Measurements from ENCODE around the gene HTR1B. TPM values are rescaled to one million over a fixed set of nuclear protein-coding genes. Genes with fewer than 3 reads are reported as not detected.

The HTR1B gene, protein sequence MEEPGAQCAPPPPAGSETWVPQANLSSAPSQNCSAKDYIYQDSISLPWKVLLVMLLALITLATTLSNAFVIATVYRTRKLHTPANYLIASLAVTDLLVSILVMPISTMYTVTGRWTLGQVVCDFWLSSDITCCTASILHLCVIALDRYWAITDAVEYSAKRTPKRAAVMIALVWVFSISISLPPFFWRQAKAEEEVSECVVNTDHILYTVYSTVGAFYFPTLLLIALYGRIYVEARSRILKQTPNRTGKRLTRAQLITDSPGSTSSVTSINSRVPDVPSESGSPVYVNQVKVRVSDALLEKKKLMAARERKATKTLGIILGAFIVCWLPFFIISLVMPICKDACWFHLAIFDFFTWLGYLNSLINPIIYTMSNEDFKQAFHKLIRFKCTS
- 10 to 100 TPM in 1 of 2 donors, 1 to 10 TPM in 1; 6.6 to 17.5 TPM for total RNA-seq
- 1 to 10 TPM in 1 of 2 donors, under 1 TPM in 1; 0.50 to 7.2 TPM for polyA plus RNA-seq
- long read RNA-seq, donor 1: 0 reads
- long read RNA-seq, donor 2: 0 reads

DNA sequence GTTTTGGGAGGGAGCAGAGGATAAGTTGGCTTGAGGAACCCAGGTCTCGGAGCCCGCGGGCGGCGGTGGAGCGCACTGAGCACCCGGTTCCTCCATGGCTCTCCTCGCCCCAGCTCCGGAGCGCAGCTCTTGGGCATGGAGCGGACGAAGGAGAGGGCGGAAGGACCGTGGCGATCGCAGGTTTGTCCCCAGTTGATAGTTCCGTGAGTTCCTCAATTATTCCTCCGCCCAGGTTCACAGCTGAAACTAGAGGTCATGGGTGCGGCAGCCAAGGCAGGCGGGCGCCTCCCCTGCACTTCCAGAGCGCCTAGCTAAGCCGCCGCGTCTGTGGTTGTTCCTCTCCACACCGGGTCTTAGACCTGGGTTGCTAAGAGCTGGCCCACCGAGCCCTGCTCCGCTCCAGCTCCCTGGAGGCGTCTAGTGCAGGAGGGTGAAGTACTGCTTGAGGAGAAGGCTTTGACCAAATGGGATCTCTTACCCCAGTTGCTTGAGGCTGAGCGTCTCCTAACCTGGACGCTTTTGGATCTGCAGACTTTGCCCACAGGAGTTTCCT, at the start of gene HTR1B:
TSS of gene HTR1B (minus strand) at position 184 of the 553 bp plus-strand sequence. CDS start at position 96, 88 bp downstream.
- Histone ChIP-seq H3K36me3 (ENCODE audit: control insufficient read depth in 1 of 2, insufficient read depth in 2 of 2, low read length in 1 of 2) (no peaks in the 10 kb centered on the region), H3K4me1 (ENCODE audit: control insufficient read depth in 1 of 2, insufficient read depth in 2 of 2, low read length in 2 of 2) (peaks cover 0 to 4% of the 10 kb centered on the region in 2 donors), H3K27me3 (ENCODE audit: control insufficient read depth in 1 of 2, insufficient read depth in 2 of 2, low read length in 1 of 2) (no peaks in the 10 kb centered on the region), H3K9me3 (ENCODE audit: control insufficient read depth, low read length) (no peaks in the 10 kb centered on the region), H3K4me3 (ENCODE audit: low read length in 2 of 2) (peak within 1 kb of the TSS; percentile 19 to 75), H3K27ac (ENCODE audit: low read depth in 1 of 2, low read length in 2 of 2) (peak within 1 kb of the TSS in 1 of 2 donors; percentile 39)
- intact Hi-C loops (cut with DNase I): loop anchor here (5.0 to 10.0 kb wide), 6 partner anchors 579 to 1769 kb away; partner anchors contain the start of genes HMGN3 (in 1 of the 2) and PHIP (in 1 of the 2)
- DNase-seq (peak; percentile 64 to 83), ATAC-seq (ENCODE audit: low FRiP score) (peak; percentile 40)
- 0% methylated on average over 28 to 31 of the region's 31 CpGs for WGBS, 2 donors

DNA sequence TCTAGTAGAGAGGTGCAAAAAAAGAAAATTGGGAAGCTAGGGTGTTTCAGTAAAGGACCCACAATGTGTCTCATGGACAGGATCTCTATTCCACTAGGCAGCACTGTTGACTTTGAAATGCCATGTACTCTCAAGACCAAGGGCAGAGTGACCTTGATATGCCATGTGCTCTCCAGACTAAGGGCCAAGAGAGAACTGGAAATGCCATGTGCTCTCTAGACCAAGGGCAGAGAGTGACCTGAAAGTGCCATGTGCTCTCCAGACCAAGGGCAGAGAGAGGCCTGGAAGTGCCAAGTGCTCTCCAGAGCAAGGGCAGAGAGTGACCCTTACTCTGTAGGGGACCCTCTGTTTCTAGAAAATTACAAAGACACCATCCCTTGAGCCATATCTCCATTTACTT, 49.3 kb upstream of the HTR1B start:
- no peaks in the 10 kb centered on the region for H3K27me3 ChIP-seq (ENCODE audit: control insufficient read depth in 1 of 2, insufficient read depth in 2 of 2, low read length in 1 of 2)
- no peak for ATAC-seq (ENCODE audit: low FRiP score)
- peaks cover 17% of the 10 kb centered on the region for H3K9me3 ChIP-seq (ENCODE audit: control insufficient read depth, low read length)

DNA sequence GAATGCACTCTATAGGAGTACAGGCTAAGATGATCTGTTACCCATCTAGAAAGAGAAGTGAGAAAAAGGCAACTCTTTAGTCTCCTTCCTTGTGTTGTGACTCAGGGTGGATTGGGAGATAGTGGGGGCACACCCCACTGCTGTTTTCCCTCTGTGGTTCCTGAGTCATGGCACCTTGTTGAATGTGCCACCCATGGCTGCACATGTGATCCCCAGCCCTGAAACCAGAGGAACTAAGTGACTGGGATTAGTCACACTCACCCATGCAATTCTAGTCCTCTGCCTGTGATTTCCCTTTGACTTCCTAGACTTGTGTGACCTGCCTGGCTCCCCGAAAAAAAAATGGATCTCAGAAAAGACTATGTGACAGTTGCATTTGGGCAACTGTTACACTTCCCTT, 48.6 kb upstream of the HTR1B start:
- 91 to 92% methylated on average over 1 of the region's 1 CpG for WGBS, 2 donors
- Histone ChIP-seq H3K27me3 (ENCODE audit: control insufficient read depth in 1 of 2, insufficient read depth in 2 of 2, low read length in 1 of 2) (no peaks in the 10 kb centered on the region), H3K27ac (ENCODE audit: low read depth in 1 of 2, low read length in 2 of 2) (no peak overlapping the region), H3K36me3 (ENCODE audit: control insufficient read depth in 1 of 2, insufficient read depth in 2 of 2, low read length in 1 of 2) (no peaks in the 10 kb centered on the region), H3K4me3 (ENCODE audit: low read length in 2 of 2) (no peak overlapping the region), H3K4me1 (ENCODE audit: control insufficient read depth in 1 of 2, insufficient read depth in 2 of 2, low read length in 2 of 2) (no peaks in the 10 kb centered on the region), H3K9me3 (ENCODE audit: control insufficient read depth, low read length) (peaks cover 17% of the 10 kb centered on the region)
- intact Hi-C loops (cut with DNase I): no loop called here
- DNase-seq (no peak), ATAC-seq (ENCODE audit: low FRiP score) (no peak)

More for the DNA sequence above, 49.3 kb upstream of the HTR1B start:
- intact Hi-C loops (cut with DNase I): no loop called here
- H3K27ac ChIP-seq (ENCODE audit: low read depth in 1 of 2, low read length in 2 of 2): no peak overlapping the region
- H3K4me3 ChIP-seq (ENCODE audit: low read length in 2 of 2): no peak overlapping the region
- DNase-seq: no peak
- no peaks in the 10 kb centered on the region for H3K36me3 ChIP-seq (ENCODE audit: control insufficient read depth in 1 of 2, insufficient read depth in 2 of 2, low read length in 1 of 2)
- no peaks in the 10 kb centered on the region for H3K4me1 ChIP-seq (ENCODE audit: control insufficient read depth in 1 of 2, insufficient read depth in 2 of 2, low read length in 2 of 2)

DNA sequence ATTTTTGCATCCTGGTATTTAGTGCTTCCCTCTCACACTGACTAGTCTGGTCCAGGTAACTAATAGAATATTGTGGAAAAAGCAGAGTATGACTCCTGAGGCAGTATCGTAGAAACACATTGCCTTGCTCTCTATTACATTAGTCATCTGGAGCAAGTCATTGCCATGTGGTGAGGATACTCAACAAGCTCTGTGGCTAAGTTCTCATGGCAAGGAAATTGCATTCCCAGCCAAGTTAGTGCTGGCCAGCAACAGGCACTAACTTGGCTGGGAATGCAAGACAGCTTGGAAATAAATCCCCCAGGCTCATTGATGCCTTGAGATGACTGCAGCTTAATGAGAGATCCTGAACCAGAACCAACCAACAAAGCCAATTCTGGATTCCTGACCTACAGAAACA, 39.7 kb upstream of the HTR1B start:
- DNase-seq: no peak
- ATAC-seq (ENCODE audit: low FRiP score): no peak
- no peaks in the 10 kb centered on the region for H3K9me3 ChIP-seq (ENCODE audit: control insufficient read depth, low read length)
- H3K27me3 ChIP-seq (ENCODE audit: control insufficient read depth in 1 of 2, insufficient read depth in 2 of 2, low read length in 1 of 2): no peaks in the 10 kb centered on the region
- intact Hi-C loops (cut with DNase I): no loop called here
- H3K36me3 ChIP-seq (ENCODE audit: control insufficient read depth in 1 of 2, insufficient read depth in 2 of 2, low read length in 1 of 2): no peaks in the 10 kb centered on the region
- 72 to 74% methylated on average over 1 of the region's 1 CpG for WGBS, 2 donors
- no peak overlapping the region for H3K4me3 ChIP-seq (ENCODE audit: low read length in 2 of 2)
- H3K27ac ChIP-seq (ENCODE audit: low read depth in 1 of 2, low read length in 2 of 2): no peak overlapping the region
- H3K4me1 ChIP-seq (ENCODE audit: control insufficient read depth in 1 of 2, insufficient read depth in 2 of 2, low read length in 2 of 2): no peaks in the 10 kb centered on the region

DNA sequence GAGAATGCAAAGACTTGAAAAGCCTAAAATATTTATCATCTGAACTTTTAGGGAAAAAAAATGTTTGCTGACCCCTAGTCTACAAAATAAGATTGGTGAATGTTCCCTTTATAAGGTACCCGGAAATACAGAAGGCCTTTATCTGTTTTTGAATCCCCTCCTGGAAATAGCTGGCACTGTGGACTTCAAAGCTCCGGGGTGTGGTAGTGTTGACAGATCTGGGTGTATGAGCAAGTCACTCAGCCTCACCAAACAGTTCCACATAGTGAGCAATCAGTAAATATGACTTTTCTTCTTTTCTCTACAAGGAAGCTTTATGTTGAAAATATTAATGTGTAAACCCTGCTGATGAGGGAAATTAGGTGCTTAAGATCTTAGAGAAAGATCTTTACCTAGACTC, 29.2 kb upstream of the HTR1B start:
- no peak overlapping the region for H3K27ac ChIP-seq (ENCODE audit: low read depth in 1 of 2, low read length in 2 of 2)
- H3K36me3 ChIP-seq (ENCODE audit: control insufficient read depth in 1 of 2, insufficient read depth in 2 of 2, low read length in 1 of 2): no peaks in the 10 kb centered on the region
- no peaks in the 10 kb centered on the region for H3K4me1 ChIP-seq (ENCODE audit: control insufficient read depth in 1 of 2, insufficient read depth in 2 of 2, low read length in 2 of 2)
- H3K4me3 ChIP-seq (ENCODE audit: low read length in 2 of 2): no peak overlapping the region
- WGBS, 2 donors: 80% methylated on average over 2 of the region's 2 CpGs
- H3K9me3 ChIP-seq (ENCODE audit: control insufficient read depth, low read length): no peaks in the 10 kb centered on the region
- no peaks in the 10 kb centered on the region for H3K27me3 ChIP-seq (ENCODE audit: control insufficient read depth in 1 of 2, insufficient read depth in 2 of 2, low read length in 1 of 2)
- intact Hi-C loops (cut with DNase I): no loop called here
- DNase-seq (no peak), ATAC-seq (ENCODE audit: low FRiP score) (no peak)

DNA sequence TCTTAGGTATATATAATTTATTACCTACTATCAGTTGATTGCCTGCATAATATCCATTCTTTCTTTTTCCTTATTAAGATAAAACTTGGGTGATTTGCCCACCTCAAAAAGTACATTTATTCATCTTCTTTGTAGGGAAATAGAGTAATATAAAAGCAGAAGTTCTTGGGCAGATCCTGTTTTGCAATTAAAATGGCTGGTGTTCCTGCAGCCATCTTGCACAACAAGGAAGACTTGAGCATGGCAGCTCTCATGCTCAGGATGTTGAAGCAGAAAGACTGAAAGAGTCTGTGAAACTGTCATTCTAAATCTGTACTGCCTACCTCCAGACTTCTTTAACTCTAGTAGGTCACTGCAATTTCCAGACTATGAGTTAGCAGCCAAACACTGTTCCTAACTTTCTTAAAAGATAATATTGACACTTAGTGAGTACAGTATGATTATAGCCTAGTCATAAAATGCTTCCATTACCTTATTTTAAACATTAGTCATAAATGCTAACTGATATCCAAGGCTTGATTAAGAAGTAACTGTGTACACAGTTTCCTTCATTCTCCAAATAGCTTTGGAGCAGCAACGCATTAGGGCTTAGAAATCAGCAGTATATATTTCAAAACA, 24.6 kb upstream of the HTR1B start:
- ATAC-seq (ENCODE audit: low FRiP score) (no peak), DNase-seq (no peak)
- no peaks in the 10 kb centered on the region for H3K27me3 ChIP-seq (ENCODE audit: control insufficient read depth in 1 of 2, insufficient read depth in 2 of 2, low read length in 1 of 2)
- H3K27ac ChIP-seq (ENCODE audit: low read depth in 1 of 2, low read length in 2 of 2): no peak overlapping the region
- H3K4me3 ChIP-seq (ENCODE audit: low read length in 2 of 2): no peak overlapping the region
- intact Hi-C loops (cut with DNase I): no loop called here
- H3K9me3 ChIP-seq (ENCODE audit: control insufficient read depth, low read length): no peaks in the 10 kb centered on the region
- H3K36me3 ChIP-seq (ENCODE audit: control insufficient read depth in 1 of 2, insufficient read depth in 2 of 2, low read length in 1 of 2): no peaks in the 10 kb centered on the region
- no peaks in the 10 kb centered on the region for H3K4me1 ChIP-seq (ENCODE audit: control insufficient read depth in 1 of 2, insufficient read depth in 2 of 2, low read length in 2 of 2)
- 42 to 63% methylated on average over 1 of the region's 1 CpG for WGBS, 2 donors

DNA sequence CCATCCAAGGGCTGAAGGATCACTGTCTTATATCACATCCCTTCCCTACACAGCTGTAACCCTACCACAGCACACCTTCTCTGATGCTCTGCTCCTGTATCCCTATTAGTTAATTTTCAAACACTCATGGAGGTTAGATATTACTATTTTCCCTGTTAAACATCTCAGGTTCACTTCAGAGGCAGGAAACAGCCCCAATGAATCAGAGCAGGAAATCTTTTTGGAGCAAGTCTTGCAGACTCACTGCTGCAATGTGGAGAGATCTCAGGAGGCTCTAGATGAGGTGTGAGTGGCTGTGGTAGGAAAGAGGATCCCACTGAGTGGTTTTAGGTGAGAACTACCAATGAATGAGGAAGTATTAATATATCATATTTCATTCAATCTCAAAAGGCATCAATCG, 19.7 kb upstream of the HTR1B start:
- Histone ChIP-seq H3K36me3 (ENCODE audit: control insufficient read depth in 1 of 2, insufficient read depth in 2 of 2, low read length in 1 of 2) (no peaks in the 10 kb centered on the region), H3K4me1 (ENCODE audit: control insufficient read depth in 1 of 2, insufficient read depth in 2 of 2, low read length in 2 of 2) (no peaks in the 10 kb centered on the region), H3K27ac (ENCODE audit: low read depth in 1 of 2, low read length in 2 of 2) (no peak overlapping the region), H3K27me3 (ENCODE audit: control insufficient read depth in 1 of 2, insufficient read depth in 2 of 2, low read length in 1 of 2) (no peaks in the 10 kb centered on the region), H3K4me3 (ENCODE audit: low read length in 2 of 2) (no peak overlapping the region), H3K9me3 (ENCODE audit: control insufficient read depth, low read length) (no peaks in the 10 kb centered on the region)
- 78 to 88% methylated on average over 1 of the region's 1 CpG for WGBS, 2 donors
- intact Hi-C loops (cut with DNase I): no loop called here
- ATAC-seq (ENCODE audit: low FRiP score) (no peak), DNase-seq (no peak)

DNA sequence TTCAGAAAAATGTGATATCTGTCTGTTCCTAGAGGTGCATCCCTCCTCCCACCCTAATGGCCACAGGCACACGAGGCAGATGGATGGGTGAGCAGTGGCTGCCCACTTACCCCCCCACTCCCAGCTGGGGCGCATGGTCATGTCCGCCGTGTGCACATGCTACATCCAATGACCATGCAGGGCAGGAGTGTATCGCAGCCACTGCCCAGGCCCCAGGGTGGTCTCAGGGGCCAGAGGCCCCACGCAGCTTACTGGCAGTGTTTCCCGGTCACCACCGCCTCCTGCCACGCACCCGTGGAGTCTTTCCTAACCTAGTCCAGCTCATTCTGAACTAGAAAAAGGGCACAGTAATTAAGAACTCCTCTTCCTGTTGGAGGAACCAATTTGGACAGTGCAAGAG, 11.7 kb upstream of the HTR1B start:
- Histone ChIP-seq H3K4me1 (ENCODE audit: control insufficient read depth in 1 of 2, insufficient read depth in 2 of 2, low read length in 2 of 2) (no peaks in the 10 kb centered on the region), H3K4me3 (ENCODE audit: low read length in 2 of 2) (no peak overlapping the region), H3K27ac (ENCODE audit: low read depth in 1 of 2, low read length in 2 of 2) (no peak overlapping the region), H3K36me3 (ENCODE audit: control insufficient read depth in 1 of 2, insufficient read depth in 2 of 2, low read length in 1 of 2) (no peaks in the 10 kb centered on the region), H3K27me3 (ENCODE audit: control insufficient read depth in 1 of 2, insufficient read depth in 2 of 2, low read length in 1 of 2) (no peaks in the 10 kb centered on the region), H3K9me3 (ENCODE audit: control insufficient read depth, low read length) (no peaks in the 10 kb centered on the region)
- ATAC-seq (ENCODE audit: low FRiP score): no peak
- no peak for DNase-seq
- intact Hi-C loops (cut with DNase I): no loop called here
- WGBS, 2 donors: 95 to 96% methylated on average over 10 of the region's 10 CpGs

Data from aorta (tissue), 5 donors.